ENCODE results near the gene SLC1A1.

DNA sequence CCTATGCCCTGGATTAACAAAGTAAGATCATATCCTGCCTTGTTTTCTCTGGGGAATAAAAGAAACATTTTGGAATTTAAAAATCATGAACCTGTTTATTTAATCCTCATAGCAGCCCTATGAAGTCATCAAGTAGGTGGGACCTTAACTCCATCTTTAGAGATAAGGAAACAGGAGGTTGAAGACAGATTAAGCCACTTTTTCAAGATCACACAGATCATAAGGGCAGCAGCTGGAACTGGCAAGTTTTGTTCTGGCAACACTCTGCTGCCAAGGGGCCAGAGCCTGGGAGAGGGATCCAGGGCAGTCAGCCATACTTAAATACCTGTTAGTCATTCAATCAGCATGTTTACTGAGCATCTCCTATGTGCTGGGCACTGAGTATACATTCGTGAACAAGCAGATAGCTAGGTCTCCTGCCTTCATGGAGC, 63.7 kb downstream of the SLC1A1 start:
- TF ChIP-seq, protein P1, sequence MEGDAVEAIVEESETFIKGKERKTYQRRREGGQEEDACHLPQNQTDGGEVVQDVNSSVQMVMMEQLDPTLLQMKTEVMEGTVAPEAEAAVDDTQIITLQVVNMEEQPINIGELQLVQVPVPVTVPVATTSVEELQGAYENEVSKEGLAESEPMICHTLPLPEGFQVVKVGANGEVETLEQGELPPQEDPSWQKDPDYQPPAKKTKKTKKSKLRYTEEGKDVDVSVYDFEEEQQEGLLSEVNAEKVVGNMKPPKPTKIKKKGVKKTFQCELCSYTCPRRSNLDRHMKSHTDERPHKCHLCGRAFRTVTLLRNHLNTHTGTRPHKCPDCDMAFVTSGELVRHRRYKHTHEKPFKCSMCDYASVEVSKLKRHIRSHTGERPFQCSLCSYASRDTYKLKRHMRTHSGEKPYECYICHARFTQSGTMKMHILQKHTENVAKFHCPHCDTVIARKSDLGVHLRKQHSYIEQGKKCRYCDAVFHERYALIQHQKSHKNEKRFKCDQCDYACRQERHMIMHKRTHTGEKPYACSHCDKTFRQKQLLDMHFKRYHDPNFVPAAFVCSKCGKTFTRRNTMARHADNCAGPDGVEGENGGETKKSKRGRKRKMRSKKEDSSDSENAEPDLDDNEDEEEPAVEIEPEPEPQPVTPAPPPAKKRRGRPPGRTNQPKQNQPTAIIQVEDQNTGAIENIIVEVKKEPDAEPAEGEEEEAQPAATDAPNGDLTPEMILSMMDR (IDR thresholded peaks at IDR 0.05; ENCODE audit: low read length): no peak
- TF ChIP-seq EZH2 (IDR thresholded peaks at IDR 0.05; ENCODE audit: borderline replicate concordance, low read length): no peak

Measured in OCI-LY1 (cell line).